ENCODE results near the gene PTPN21. TPM values are rescaled to one million over a fixed set of nuclear protein-coding genes. Genes with fewer than 3 reads are reported as not detected.

PTPN21 gene
- total and polyA plus RNA-seq, 2 of the 13 experiments (the other 11 are each of a cell fraction or from before 2014, with no cell fraction given): 2.0 to 3.7 TPM

DNA sequence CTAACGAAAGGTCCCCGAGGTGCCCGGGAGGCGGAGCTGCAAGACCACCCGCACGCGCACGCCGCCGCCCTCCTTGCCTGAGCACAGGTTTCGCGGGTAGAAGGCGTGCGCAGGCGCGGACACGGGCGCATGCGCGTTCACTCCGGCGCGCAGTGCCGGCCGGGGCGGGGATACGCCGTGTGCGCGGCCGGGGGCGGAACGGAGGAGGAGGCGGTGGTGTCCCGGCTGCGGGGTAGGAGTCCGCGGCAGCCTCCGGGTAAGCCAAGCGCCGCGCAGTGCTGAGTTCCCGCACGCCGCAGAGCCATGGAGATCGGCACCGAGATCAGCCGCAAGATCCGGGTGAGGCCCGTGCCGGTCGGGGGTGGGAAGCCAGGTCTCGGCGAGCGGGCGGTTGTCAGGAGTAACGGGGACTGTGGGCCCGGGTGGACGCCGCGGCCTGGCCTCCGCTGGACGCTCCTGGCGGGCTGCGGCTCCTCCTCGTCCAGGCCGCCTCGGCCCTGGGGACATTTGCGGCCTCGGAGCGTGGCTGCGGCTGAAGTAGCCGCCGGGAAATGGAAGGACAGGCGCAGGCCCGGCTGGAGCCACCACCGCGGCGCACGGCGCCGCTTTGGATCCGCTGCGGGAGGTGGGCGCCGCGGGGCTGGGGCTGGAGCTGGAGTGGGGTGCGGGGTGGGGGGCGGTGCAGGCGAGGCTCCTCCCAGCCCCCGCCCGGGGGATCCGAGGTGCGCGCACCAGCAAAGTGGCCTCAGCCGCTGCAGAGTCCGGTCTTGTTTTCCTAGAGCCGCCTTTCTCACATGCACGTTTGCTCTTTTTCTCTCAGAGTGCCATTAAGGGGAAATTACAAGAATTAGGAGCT lies 8.3 kb upstream of the PTPN21 start, which contains the start of gene ZC3H14:
ZC3H14 (plus strand) TSS at position 207 of the 856 bp plus-strand sequence; CDS start at position 304, 97 bp downstream.
- BruUV-seq (replicated peaks): no TSS peak
- in situ Hi-C loops (cut with HindIII; ENCODE audit: extremely low pct_ligation_motif_present, low pct_unique_long_range_greater_than_20kb): loop anchor here (5.0 kb wide), 1 partner anchor 71 kb away; no protein-coding TSS in a partner anchor
- peak within 1 kb of the TSS; percentile 97 for H3K4me2 ChIP-seq (ENCODE audit: low read depth, low read length)
- DNase-seq (ENCODE audit: low spot score) (peak; percentile 77), FAIRE-seq (no peak), ATAC-seq (peak; percentile 97)
- WGBS (ENCODE audit: low lambda C conversion rate): under 1% methylated on average over 23 of the region's 99 CpGs
- no peaks in the 10 kb centered on the region; a peak in 1 of 5 replicates for H3K27me3 ChIP-seq (ENCODE audit: control insufficient read depth in 1 of 2, insufficient read depth in 2 of 2, low read length in 2 of 2)
- H3K4me3 ChIP-seq (replicated peaks in 1 of 3; ENCODE audit: insufficient read depth in 1 of 3, low read depth in 2 of 3, low read length in 3 of 3): peak within 1 kb of the TSS; percentile 91 to 100 (median 93)
- intact Hi-C loops (cut with micrococcal nuclease; ENCODE audit: unreplicated experiment): loop anchor here (2.0 to 5.0 kb wide), 2 partner anchors 41 to 50 kb away; no protein-coding TSS in a partner anchor
- peaks cover 0 to 6% of the 10 kb centered on the region in 2 experiments; a peak in 2 of 5 replicates for H3K36me3 ChIP-seq (replicated peaks in 1 of 2; ENCODE audit: control insufficient read depth in 1 of 2, insufficient read depth in 2 of 2, low read length in 2 of 2)
- H3K79me2 ChIP-seq (ENCODE audit: insufficient read depth, low read length): peaks cover 20% of the 10 kb centered on the region
- no peaks in the 10 kb centered on the region for H3K9me3 ChIP-seq (ENCODE audit: low read length)
- ChIA-PET CTCF (ENCODE audit: low intra/inter-chr PET ratio, low total read pairs) (interaction anchor here (1.9 kb wide), 1 partner anchor 71 kb away, joined by 5 read pairs; no protein-coding TSS in a partner anchor), POLR2A (interaction anchor here (1.0 kb wide), 1 partner anchor 31 kb away, joined by 3 read pairs; no protein-coding TSS in a partner anchor)
- no peaks in the 10 kb centered on the region; the same call in 1 of the 2 replicates for H4K20me1 ChIP-seq (ENCODE audit: insufficient read depth, low read length)
- H2AFZ ChIP-seq (ENCODE audit: low read length): peak within 1 kb of the TSS; percentile 12
- peak within 1 kb of the TSS; percentile 97 for H3K9ac ChIP-seq (ENCODE audit: insufficient read depth, low read depth, low read length)
- peaks cover 34% of the 10 kb centered on the region for H3K4me1 ChIP-seq (ENCODE audit: insufficient read depth, low read length)
- peak within 1 kb of the TSS; percentile 95 for H3K27ac ChIP-seq (ENCODE audit: extremely low read length, insufficient read depth, low read length)
- TF ChIP-seq, protein P1, sequence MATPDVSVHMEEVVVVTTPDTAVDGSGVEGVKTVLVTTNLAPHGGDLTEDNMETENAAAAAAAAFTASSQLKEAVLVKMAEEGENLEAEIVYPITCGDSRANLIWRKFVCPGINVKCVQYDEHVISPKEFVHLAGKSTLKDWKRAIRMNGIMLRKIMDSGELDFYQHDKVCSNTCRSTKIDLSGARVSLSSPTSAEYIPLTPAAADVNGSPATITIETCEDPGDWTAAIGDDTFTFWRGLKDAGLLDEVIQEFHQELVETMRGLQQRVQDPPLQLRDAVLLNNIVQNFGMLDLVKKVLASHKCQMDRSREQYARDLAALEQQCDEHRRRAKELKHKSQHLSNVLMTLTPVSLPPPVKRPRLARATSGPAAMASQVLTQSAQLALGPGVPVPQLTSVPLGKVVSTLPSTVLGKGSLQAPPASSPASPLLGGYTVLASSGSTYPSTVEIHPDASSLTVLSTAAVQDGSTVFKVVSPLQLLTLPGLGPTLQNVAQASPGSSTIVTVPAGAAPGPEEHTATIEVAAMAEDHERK (CRISPR knock-in tag; IDR thresholded peaks at IDR 0.05; ENCODE audit: low read depth): peak; percentile 65
- TF ChIP-seq NR2F1 (CRISPR knock-in tag; IDR thresholded peaks at IDR 0.05) (no peak), ZNF333 (CRISPR knock-in tag; IDR thresholded peaks at IDR 0.05; ENCODE audit: borderline replicate concordance) (peak; percentile 73), TAF15 (IDR thresholded peaks at IDR 0.05; ENCODE audit: low read depth, low read length, poor library complexity, severe bottlenecking) (peak; percentile 95), LRRFIP1 (CRISPR knock-in tag; conservative IDR thresholded peaks at IDR 0.05) (no peak), CREB1 (IDR thresholded peaks at IDR 0.05) (no peak), CREB1 (CRISPR knock-in tag; IDR thresholded peaks at IDR 0.05) (no peak)
- TF ChIP-seq, protein P2, sequence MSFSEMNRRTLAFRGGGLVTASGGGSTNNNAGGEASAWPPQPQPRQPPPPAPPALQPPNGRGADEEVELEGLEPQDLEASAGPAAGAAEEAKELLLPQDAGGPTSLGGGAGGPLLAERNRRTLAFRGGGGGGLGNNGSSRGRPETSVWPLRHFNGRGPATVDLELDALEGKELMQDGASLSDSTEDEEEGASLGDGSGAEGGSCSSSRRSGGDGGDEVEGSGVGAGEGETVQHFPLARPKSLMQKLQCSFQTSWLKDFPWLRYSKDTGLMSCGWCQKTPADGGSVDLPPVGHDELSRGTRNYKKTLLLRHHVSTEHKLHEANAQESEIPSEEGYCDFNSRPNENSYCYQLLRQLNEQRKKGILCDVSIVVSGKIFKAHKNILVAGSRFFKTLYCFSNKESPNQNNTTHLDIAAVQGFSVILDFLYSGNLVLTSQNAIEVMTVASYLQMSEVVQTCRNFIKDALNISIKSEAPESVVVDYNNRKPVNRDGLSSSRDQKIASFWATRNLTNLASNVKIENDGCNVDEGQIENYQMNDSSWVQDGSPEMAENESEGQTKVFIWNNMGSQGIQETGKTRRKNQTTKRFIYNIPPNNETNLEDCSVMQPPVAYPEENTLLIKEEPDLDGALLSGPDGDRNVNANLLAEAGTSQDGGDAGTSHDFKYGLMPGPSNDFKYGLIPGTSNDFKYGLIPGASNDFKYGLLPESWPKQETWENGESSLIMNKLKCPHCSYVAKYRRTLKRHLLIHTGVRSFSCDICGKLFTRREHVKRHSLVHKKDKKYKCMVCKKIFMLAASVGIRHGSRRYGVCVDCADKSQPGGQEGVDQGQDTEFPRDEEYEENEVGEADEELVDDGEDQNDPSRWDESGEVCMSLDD (CRISPR knock-in tag; IDR thresholded peaks at IDR 0.05; ENCODE audit: borderline replicate concordance): peak; percentile 21; the same call in 1 of the 2 replicates
- TF ChIP-seq, protein P3, sequence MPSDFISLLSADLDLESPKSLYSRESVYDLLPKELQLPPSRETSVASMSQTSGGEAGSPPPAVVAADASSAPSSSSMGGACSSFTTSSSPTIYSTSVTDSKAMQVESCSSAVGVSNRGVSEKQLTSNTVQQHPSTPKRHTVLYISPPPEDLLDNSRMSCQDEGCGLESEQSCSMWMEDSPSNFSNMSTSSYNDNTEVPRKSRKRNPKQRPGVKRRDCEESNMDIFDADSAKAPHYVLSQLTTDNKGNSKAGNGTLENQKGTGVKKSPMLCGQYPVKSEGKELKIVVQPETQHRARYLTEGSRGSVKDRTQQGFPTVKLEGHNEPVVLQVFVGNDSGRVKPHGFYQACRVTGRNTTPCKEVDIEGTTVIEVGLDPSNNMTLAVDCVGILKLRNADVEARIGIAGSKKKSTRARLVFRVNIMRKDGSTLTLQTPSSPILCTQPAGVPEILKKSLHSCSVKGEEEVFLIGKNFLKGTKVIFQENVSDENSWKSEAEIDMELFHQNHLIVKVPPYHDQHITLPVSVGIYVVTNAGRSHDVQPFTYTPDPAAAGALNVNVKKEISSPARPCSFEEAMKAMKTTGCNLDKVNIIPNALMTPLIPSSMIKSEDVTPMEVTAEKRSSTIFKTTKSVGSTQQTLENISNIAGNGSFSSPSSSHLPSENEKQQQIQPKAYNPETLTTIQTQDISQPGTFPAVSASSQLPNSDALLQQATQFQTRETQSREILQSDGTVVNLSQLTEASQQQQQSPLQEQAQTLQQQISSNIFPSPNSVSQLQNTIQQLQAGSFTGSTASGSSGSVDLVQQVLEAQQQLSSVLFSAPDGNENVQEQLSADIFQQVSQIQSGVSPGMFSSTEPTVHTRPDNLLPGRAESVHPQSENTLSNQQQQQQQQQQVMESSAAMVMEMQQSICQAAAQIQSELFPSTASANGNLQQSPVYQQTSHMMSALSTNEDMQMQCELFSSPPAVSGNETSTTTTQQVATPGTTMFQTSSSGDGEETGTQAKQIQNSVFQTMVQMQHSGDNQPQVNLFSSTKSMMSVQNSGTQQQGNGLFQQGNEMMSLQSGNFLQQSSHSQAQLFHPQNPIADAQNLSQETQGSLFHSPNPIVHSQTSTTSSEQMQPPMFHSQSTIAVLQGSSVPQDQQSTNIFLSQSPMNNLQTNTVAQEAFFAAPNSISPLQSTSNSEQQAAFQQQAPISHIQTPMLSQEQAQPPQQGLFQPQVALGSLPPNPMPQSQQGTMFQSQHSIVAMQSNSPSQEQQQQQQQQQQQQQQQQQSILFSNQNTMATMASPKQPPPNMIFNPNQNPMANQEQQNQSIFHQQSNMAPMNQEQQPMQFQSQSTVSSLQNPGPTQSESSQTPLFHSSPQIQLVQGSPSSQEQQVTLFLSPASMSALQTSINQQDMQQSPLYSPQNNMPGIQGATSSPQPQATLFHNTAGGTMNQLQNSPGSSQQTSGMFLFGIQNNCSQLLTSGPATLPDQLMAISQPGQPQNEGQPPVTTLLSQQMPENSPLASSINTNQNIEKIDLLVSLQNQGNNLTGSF (CRISPR knock-in tag; IDR thresholded peaks at IDR 0.05): peak; percentile 61; the same call in 1 of the 2 replicates
